GM10248 (cell line): ENCODE results near the gene WNT11.

Experiments
- CTCF ChIA-PET: fragments of 300-600 bp; sonication (Branson Sonifier 250); formaldehyde crosslinking; extraction: SDS; loops from one replicate; lab custom pipeline; 2021; ENCODE audit warnings: antibody characterized with exemption; lab: Yijun Ruan, JAX
- POLR2A ChIA-PET: fragments of 350-650 bp; sonication (Branson Sonifier 250); formaldehyde crosslinking; extraction: SDS; loops from one replicate; lab custom pipeline; 2020; ENCODE audit warnings: antibody characterized with exemption; lab: Yijun Ruan, JAX
- DNase-seq: peaks from one replicate; pipeline ENCODE4 v3.0.0; 2012; ENCODE audit errors: extremely low spot score
- TF ChIP-seq, protein P1 (sequence below): IDR thresholded peaks from 2 replicates; pipeline ENCODE4 v1.5.1; 2012; ENCODE audit warnings: mild to moderate bottlenecking, low read depth; ENCODE audit errors: extremely low read depth, missing control alignments, control extremely low read depth

The WNT11 gene

DNA sequence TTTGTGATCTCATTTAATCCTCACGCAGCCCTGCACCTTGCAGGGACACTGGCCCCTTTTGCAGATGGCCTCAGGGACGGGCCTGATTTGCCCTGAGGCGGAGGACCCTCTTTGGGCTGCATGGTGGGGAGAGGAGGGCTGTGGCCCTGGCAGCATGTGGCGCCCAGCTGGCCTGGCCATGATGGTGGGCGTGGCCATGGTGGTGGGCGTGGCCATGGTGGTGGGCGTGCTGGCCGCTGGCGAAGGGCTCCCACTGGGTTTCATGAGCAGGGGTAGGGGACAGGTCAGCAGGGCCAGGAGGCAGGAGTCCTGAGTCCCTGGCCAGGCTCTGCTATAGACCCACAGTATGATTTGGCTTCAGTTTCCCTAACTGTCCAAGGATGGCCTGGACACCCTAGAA is 13.1 kb downstream of the WNT11 start:
- ChIA-PET CTCF (interaction anchor here (2.4 kb wide), 1 partner anchor 14 kb away, joined by 10 read pairs; the partner anchor contains the start of gene WNT11), POLR2A (no interaction called here)
- TF ChIP-seq, protein P1, sequence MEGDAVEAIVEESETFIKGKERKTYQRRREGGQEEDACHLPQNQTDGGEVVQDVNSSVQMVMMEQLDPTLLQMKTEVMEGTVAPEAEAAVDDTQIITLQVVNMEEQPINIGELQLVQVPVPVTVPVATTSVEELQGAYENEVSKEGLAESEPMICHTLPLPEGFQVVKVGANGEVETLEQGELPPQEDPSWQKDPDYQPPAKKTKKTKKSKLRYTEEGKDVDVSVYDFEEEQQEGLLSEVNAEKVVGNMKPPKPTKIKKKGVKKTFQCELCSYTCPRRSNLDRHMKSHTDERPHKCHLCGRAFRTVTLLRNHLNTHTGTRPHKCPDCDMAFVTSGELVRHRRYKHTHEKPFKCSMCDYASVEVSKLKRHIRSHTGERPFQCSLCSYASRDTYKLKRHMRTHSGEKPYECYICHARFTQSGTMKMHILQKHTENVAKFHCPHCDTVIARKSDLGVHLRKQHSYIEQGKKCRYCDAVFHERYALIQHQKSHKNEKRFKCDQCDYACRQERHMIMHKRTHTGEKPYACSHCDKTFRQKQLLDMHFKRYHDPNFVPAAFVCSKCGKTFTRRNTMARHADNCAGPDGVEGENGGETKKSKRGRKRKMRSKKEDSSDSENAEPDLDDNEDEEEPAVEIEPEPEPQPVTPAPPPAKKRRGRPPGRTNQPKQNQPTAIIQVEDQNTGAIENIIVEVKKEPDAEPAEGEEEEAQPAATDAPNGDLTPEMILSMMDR, result no peak
- no peak for DNase-seq

DNA sequence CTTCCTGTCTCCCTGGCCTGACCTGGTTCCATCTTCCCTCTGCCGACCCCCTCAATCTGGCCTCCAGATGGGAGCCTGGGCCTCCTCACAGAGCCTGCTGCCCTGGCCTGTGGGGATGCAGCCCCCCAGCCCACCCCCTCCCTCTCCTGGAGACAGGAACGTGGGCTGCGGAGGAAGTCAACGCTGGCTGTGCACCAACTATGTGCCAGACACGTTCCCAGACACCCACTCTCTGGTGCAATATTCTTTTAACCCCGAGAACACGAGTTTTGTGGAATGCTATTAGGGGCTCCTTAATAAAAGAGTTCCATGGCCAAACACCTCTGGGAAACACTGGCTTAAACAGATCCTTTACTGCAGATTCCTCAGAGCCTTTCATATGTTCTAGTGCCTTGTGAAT is 15.9 kb downstream of the WNT11 start:
- ChIA-PET CTCF (interaction anchor here (1.2 to 1.4 kb wide), 3 partner anchors 14 to 39 kb away, joined by 3 to 6 read pairs (median 5); no protein-coding TSS in a partner anchor), POLR2A (no interaction called here)
- no peak for DNase-seq
- TF ChIP-seq, protein P1, result no peak

DNA sequence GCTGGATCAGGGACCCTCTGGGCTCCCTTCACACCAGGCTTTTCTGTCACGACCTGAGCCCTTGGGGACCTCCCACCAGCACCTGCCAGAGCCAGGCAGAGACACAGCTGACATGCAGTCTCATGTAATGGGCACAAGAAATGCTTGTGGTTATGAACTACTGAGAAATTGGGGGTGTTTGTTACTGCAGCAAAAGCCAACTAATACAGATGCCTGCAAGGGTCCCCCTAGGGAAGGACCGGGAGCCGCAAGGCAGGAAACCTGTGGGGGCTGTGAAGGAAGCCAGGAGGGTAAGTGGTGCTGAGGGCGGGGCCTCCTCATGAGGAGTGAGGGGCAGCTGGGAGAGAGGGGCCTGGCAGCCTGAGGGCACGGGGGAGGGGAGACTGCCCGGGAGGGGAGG is 16.6 kb downstream of the WNT11 start:
- TF ChIP-seq, protein P1, result no peak
- no peak for DNase-seq
- ChIA-PET CTCF (interaction anchor here (1.2 to 1.4 kb wide), 2 partner anchors 13 to 18 kb away, joined by 3 to 6 read pairs; no protein-coding TSS in a partner anchor), POLR2A (no interaction called here)

DNA sequence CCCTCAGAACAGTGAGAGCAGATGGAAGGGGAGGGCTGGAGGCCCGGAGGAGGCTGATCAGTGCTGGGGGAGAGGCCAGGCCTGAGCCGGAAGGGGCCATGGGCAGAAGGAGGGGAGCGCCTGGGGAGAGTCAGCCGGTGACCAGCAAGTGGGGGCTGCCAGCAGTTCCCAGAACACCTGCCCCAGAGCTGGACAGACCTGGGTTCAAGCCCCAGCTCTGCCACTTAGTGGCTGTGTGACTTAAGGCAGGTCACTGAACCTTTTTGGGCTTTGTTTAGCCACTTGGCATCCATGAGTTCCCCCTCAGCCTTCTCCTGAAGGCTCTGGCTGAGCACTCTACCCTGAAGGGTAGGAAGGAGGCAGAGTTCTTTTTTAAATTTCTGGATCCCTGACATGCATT is 17.4 kb downstream of the WNT11 start:
- ChIA-PET POLR2A (no interaction called here), CTCF (no interaction called here)
- no peak for DNase-seq
- TF ChIP-seq, protein P1, result no peak

DNA sequence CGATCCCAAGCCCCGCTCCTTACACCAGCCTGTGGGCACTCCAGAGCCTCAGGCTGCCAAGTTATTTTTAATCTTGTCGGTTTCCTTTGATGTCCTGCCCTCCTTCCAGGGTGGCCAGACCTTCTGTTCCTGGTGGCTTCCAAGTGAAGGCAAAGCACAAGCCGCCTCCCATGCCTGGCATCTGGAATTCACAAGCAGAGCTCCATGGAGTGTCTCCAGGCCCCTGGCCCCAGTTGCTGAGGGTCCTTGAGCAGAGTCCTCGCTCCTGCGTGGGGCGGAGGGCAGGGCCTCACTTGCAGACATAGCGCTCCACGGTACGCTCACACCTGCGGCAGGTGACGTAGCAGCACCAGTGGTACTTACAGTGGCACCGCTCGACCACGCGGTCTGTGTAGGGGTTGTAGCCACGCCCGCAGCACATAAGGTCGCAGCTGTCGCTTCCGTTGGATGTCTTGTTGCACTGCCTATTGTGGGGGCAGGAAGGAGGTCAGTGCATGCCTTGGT is 19.5 kb downstream of the WNT11 start:
- TF ChIP-seq, protein P1, result no peak
- no peak for DNase-seq
- POLR2A ChIA-PET, result no interaction called here
- CTCF ChIA-PET, result interaction anchor here (1.2 to 1.6 kb wide), 4 partner anchors 13 to 132 kb away, joined by 3 to 14 read pairs (median 5); no protein-coding TSS in a partner anchor

DNA sequence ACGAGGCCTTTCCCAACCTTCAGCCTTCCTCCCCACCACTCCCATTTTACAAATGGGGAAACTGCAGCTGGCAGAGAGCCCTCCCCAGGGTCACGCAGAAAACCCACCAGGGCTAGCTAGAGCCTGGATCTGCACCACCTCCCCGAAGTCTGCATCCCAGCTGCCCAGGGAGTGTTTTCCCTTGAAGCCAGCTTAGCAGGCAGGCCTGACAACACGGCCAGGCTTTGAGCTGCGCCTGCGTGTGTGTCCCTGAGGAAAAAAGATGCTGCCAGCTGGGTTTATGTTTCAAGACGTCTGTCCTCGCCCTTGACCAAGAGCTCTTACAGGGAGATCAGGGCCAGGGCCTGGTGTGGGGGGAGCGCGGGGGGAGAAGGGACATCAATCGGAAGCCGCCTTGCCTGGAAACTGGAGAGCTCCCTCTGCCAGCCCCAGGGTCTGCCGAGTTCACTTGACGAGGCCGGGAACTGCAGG is 20.3 kb downstream of the WNT11 start:
- CTCF ChIA-PET, result interaction anchor here (1.0 to 1.6 kb wide), 5 partner anchors 9 to 133 kb away, joined by 3 to 14 read pairs (median 4); no protein-coding TSS in a partner anchor
- POLR2A ChIA-PET, result no interaction called here
- TF ChIP-seq, protein P1, result no peak
- DNase-seq, result no peak
